Astrocyte (in vitro differentiated cells and primary cell): ENCODE data around the gene PLCH2.
"Not testable (repeated sequence)": the region's sequence is repeated elsewhere in the genome, so short reads cannot be mapped to it uniquely, and the experiment has no call there.

Experiments used
- CTCF ChIP-seq: IDR thresholded peaks from 2 replicates; pipeline ENCODE4 v1.5.1; 2011; ENCODE audit warnings: low read depth, mild to moderate bottlenecking, inconsistent platforms, low read length, moderate library complexity; ENCODE audit not compliant: insufficient read depth
- EZH2 ChIP-seq: IDR thresholded peaks from 2 replicates; pipeline ENCODE4 v1.6.1; 2012; ENCODE audit warnings: mild to moderate bottlenecking, low read length, inconsistent platforms; ENCODE audit not compliant: insufficient read depth

- TF ChIP-seq CTCF, EZH2: not testable (repeated sequence)
Observed at GRCh38 chr1:2440346-2440745, 35.7 kb upstream of the PLCH2 start.
